ENCODE measurements around the gene TAF1C. TPM values are rescaled to one million over a fixed set of nuclear protein-coding genes. Genes with fewer than 3 reads are reported as not detected.

Gene TAF1C
- total RNA-seq, 1 donor from 2014 or later, result 44.5 TPM

GRCh38 chr16:84184775-84185174 lies 2.1 kb downstream of the TAF1C start:
- DNase-seq (ENCODE audit: low spot score), result no peak

GRCh38 chr16:84183911-84184591 lies 2.8 kb downstream of the TAF1C start:
- no peak for DNase-seq (ENCODE audit: low spot score)

GRCh38 chr16:84183572-84183875 lies 3.3 kb downstream of the TAF1C start:
- no peak for DNase-seq (ENCODE audit: low spot score)

GRCh38 chr16:84182680-84183571 lies 3.9 kb downstream of the TAF1C start:
- no peak for DNase-seq (ENCODE audit: low spot score)

GRCh38 chr16:84182104-84182503 lies 4.8 kb downstream of the TAF1C start:
- DNase-seq (ENCODE audit: low spot score), result no peak

- DNase-seq (ENCODE audit: low spot score), result no peak
Observed at GRCh38 chr16:84181144-84181915, 5.5 kb downstream of the TAF1C start.

GRCh38 chr16:84180519-84181140 lies 6.2 kb downstream of the TAF1C start:
- DNase-seq (ENCODE audit: low spot score), result no peak

- no peak for DNase-seq (ENCODE audit: low spot score)
Observed at GRCh38 chr16:84179612-84180320, 7.1 kb downstream of the TAF1C start.

GRCh38 chr16:84178892-84179611 lies 7.8 kb downstream of the TAF1C start:
- no peak for DNase-seq (ENCODE audit: low spot score)

- DNase-seq (ENCODE audit: low spot score), result no peak
Observed at GRCh38 chr16:84178146-84178765, 8.6 kb downstream of the TAF1C start.

- DNase-seq (ENCODE audit: low spot score), result no peak
Observed at GRCh38 chr16:84177741-84178073, 9.2 kb downstream of the TAF1C start.

GRCh38 chr16:84176192-84177053 lies 10.4 kb downstream of the TAF1C start:
- no peak for DNase-seq (ENCODE audit: low spot score)

- no peak for DNase-seq (ENCODE audit: low spot score)
Observed at GRCh38 chr16:84175350-84176081, 11.3 kb downstream of the TAF1C start.

GRCh38 chr16:84174396-84174795 lies 12.5 kb downstream of the TAF1C start:
- no peak for DNase-seq (ENCODE audit: low spot score)

- DNase-seq (ENCODE audit: low spot score), result no peak
Observed at GRCh38 chr16:84169765-84170310, 17.0 kb downstream of the TAF1C start.

GRCh38 chr16:84166796-84167695 lies 19.8 kb downstream of the TAF1C start:
- no peak for DNase-seq (ENCODE audit: low spot score)

- no peak for DNase-seq (ENCODE audit: low spot score)
Observed at GRCh38 chr16:84165746-84166145, 21.1 kb downstream of the TAF1C start.
